DND-41 (cell line): Measurements from ENCODE around the gene GNAT2.

ENCODE experiments used
- ATAC-seq: fragments of 200-7000 bp; cut with Tn5 transposase; 3 replicates; pipeline ENCODE4 v1.9.1; 2021; ENCODE audit warnings: low read depth; ENCODE audit not compliant: insufficient read depth
- DNase-seq: peaks from one replicate; pipeline ENCODE4 v3.0.0-alpha.2; 2020
- H2AFZ ChIP-seq: 2 replicates; pipeline ENCODE4 v1.6.0; 2012; ENCODE audit warnings: low read depth, low read length
- H3K27ac ChIP-seq: 2 replicates; pipeline ENCODE4 v1.5.1; 2012; ENCODE audit warnings: low read length, inconsistent platforms
- H3K27me3 ChIP-seq: fragments of 200-600 bp; sonication (generic); 2 replicates; pipeline ENCODE4 v1.6.0; 2012; ENCODE audit warnings: low read length, mild to moderate bottlenecking, inconsistent platforms; ENCODE audit not compliant: insufficient read depth, poor library complexity
- H3K36me3 ChIP-seq: 2 replicates; pipeline ENCODE4 v1.5.1; 2012; ENCODE audit warnings: low read length, inconsistent platforms; ENCODE audit not compliant: insufficient read depth
- H3K4me1 ChIP-seq: 2 replicates; pipeline ENCODE4 v1.5.1; 2012; ENCODE audit warnings: mild to moderate bottlenecking, low read length; ENCODE audit not compliant: insufficient read depth
- H3K4me2 ChIP-seq: 2 replicates; pipeline ENCODE4 v1.6.0; 2012; ENCODE audit warnings: mild to moderate bottlenecking, moderate library complexity, low read length, inconsistent platforms; ENCODE audit not compliant: insufficient read depth
- H3K4me3 ChIP-seq, 2 experiments: fragments of 200-600 bp in 1 of 2; shearing (Covaris generic) in 1 of 2; 2 replicates each; pipeline ENCODE4 v1.5.1; 2012 to 2016; ENCODE audit warnings: inconsistent platforms in 2 of 2, low read length in 2 of 2, mild to moderate bottlenecking in 2 of 2, low read depth in 1 of 2, moderate library complexity in 1 of 2
- H3K79me2 ChIP-seq: 2 replicates; pipeline ENCODE4 v1.6.0; 2012; ENCODE audit warnings: low read length, inconsistent platforms; ENCODE audit not compliant: insufficient read depth
- H3K9ac ChIP-seq: 2 replicates; pipeline ENCODE4 v1.6.0; 2012; ENCODE audit warnings: low read depth, mild to moderate bottlenecking, inconsistent platforms, low read length, moderate library complexity
- H3K9me3 ChIP-seq: 2 replicates; pipeline ENCODE4 v1.5.1; 2012; ENCODE audit warnings: low read length, moderate library complexity, mild to moderate bottlenecking, inconsistent platforms; ENCODE audit not compliant: insufficient read depth, severe bottlenecking
- H4K20me1 ChIP-seq: 2 replicates; pipeline ENCODE4 v1.6.0; 2012; ENCODE audit warnings: low read length; ENCODE audit not compliant: insufficient read depth
- EZH2 ChIP-seq: IDR thresholded peaks from 3 replicates; pipeline ENCODE4 v1.6.1; 2012; ENCODE audit warnings: borderline replicate concordance, low read depth, mild to moderate bottlenecking, moderate library complexity, low read length, inconsistent platforms; ENCODE audit not compliant: severe bottlenecking
- TF ChIP-seq, protein P1 (sequence below): IDR thresholded peaks from 2 replicates; pipeline ENCODE4 v1.5.1; 2012; ENCODE audit warnings: borderline replicate concordance, low read length, moderate library complexity, mild to moderate bottlenecking; ENCODE audit not compliant: poor library complexity, severe bottlenecking; ENCODE audit errors: extremely low read depth

The GNAT2 gene

DNA sequence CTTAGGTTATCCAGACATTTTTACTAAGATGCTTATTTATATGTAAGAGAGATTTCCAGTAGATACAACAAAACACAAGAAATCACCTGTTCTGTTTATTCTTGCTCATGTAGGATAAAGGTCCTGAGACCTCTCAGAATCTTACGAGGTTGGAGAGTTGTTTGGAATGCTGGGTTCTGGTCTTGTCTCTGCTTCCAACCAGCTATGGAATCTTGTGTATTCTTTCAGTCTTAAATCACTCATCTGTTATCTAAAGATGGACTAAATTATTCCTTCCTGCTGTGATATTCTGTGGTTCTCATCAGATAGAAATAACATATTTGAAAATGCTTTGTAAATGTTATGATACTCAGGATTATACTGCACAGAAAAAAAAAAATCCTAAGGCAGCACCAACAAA is 21.3 kb downstream of the GNAT2 start:
- Histone ChIP-seq H3K4me2 (no peak overlapping the region), H3K27ac (no peak overlapping the region), H3K9ac (no peak overlapping the region), H3K27me3 (no peaks in the 10 kb centered on the region), H3K4me1 (no peaks in the 10 kb centered on the region), H4K20me1 (no peaks in the 10 kb centered on the region), H3K79me2 (no peaks in the 10 kb centered on the region), H3K4me3 (no peak overlapping the region), H2AFZ (no peak overlapping the region), H3K36me3 (peaks cover 22% of the 10 kb centered on the region; the same call in 1 of the 2 replicates), H3K9me3 (no peaks in the 10 kb centered on the region)
- DNase-seq, result no peak
- no peak for TF ChIP-seq EZH2
- TF ChIP-seq, protein P1, sequence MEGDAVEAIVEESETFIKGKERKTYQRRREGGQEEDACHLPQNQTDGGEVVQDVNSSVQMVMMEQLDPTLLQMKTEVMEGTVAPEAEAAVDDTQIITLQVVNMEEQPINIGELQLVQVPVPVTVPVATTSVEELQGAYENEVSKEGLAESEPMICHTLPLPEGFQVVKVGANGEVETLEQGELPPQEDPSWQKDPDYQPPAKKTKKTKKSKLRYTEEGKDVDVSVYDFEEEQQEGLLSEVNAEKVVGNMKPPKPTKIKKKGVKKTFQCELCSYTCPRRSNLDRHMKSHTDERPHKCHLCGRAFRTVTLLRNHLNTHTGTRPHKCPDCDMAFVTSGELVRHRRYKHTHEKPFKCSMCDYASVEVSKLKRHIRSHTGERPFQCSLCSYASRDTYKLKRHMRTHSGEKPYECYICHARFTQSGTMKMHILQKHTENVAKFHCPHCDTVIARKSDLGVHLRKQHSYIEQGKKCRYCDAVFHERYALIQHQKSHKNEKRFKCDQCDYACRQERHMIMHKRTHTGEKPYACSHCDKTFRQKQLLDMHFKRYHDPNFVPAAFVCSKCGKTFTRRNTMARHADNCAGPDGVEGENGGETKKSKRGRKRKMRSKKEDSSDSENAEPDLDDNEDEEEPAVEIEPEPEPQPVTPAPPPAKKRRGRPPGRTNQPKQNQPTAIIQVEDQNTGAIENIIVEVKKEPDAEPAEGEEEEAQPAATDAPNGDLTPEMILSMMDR, result no peak
- no peak for ATAC-seq

DNA sequence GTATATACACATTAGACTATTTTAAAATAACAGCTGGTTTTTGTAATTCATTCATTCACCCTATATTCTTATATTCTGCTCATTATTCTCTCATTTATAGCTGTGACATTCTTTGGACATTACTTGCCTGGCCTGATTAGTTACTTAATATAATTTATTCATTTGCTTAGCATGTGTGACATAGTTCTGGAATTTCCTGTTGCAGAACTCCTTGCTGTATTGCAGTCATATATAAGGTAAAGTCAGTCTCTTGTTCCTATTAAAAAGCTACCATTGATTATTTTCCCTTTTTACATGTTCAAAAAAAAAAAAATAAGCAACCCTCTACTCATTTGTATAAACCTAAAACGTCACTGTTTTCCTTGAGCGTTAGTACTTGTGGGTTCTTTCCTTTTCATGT is 23.9 kb downstream of the GNAT2 start:
- TF ChIP-seq, protein P1, result no peak
- TF ChIP-seq EZH2, result no peak
- Histone ChIP-seq H3K27ac (no peak overlapping the region), H3K4me3 (no peak overlapping the region), H3K4me2 (no peak overlapping the region), H3K36me3 (peaks cover 47% of the 10 kb centered on the region), H3K27me3 (no peaks in the 10 kb centered on the region), H2AFZ (no peak overlapping the region), H4K20me1 (no peaks in the 10 kb centered on the region), H3K9me3 (no peaks in the 10 kb centered on the region), H3K79me2 (no peaks in the 10 kb centered on the region), H3K9ac (no peak overlapping the region), H3K4me1 (no peaks in the 10 kb centered on the region)
- no peak for ATAC-seq
- no peak for DNase-seq

DNA sequence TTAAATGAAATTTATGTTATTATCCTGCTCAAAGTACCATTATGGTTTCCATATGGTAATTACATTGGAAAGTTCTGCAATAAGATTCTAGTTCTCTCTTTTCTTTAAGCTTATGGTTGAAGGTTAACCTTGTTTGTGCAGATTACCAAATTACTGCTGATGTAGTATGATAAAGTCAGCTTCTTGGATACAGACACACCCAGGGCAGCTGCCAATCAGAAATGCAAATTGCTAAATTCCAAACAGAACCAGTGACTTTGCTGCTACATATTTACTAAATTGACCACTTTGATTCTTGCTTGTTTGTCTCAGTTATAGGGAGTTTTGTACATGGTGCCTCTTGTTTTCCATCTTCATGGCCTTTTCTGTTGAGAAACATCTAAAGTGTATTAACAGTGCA is 26.5 kb downstream of the GNAT2 start:
- Histone ChIP-seq H3K9ac (no peak overlapping the region), H3K4me1 (no peaks in the 10 kb centered on the region), H4K20me1 (no peaks in the 10 kb centered on the region), H3K79me2 (no peaks in the 10 kb centered on the region), H3K27me3 (no peaks in the 10 kb centered on the region), H3K4me2 (no peak overlapping the region), H3K36me3 (peaks cover 71% of the 10 kb centered on the region), H3K4me3 (no peak overlapping the region), H3K9me3 (no peaks in the 10 kb centered on the region), H2AFZ (no peak overlapping the region), H3K27ac (no peak overlapping the region)
- DNase-seq (no peak), ATAC-seq (no peak)
- no peak for TF ChIP-seq EZH2

DNA sequence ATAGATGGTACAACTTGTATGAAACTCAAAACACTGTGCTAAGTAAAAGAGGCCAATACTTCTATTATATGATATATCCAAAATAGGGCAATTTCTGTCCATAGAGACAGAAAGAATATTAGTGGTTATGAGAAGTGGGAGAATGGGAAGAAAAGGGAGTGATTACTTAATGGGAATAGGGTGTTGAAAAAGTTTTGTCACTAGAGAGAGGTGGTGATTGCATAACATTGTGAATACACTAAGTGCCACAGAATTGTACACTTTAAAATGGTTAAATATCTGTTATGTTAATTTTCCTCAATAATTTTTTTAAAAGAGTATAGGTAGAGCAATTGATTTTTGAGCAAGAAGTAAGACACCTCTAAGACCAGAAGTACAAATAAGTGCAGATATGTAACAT is 29.7 kb downstream of the GNAT2 start:
- no peaks in the 10 kb centered on the region for H3K4me1 ChIP-seq
- no peaks in the 10 kb centered on the region for H4K20me1 ChIP-seq
- H3K79me2 ChIP-seq, result no peaks in the 10 kb centered on the region
- DNase-seq (no peak), ATAC-seq (no peak)
- H3K9me3 ChIP-seq, result no peaks in the 10 kb centered on the region
- no peak overlapping the region for H3K4me2 ChIP-seq
- H3K27ac ChIP-seq, result no peak overlapping the region
- H3K9ac ChIP-seq, result no peak overlapping the region
- H3K4me3 ChIP-seq, result no peak overlapping the region
- no peak for TF ChIP-seq EZH2
- TF ChIP-seq, protein P1, result no peak
- no peaks in the 10 kb centered on the region for H3K27me3 ChIP-seq
- H3K36me3 ChIP-seq, result peaks cover 93% of the 10 kb centered on the region
- H2AFZ ChIP-seq, result no peak overlapping the region
